ENCODE measurements around the gene PTH2R. TPM values are rescaled to one million over a fixed set of nuclear protein-coding genes. Genes with fewer than 3 reads are reported as not detected.
"Not testable (repeated sequence)": the region's sequence is repeated elsewhere in the genome, so short reads cannot be mapped to it uniquely, and the experiment has no call there.

Gene PTH2R
- total RNA-seq, 1 experiment from 2014 or later, result not detected

DNA sequence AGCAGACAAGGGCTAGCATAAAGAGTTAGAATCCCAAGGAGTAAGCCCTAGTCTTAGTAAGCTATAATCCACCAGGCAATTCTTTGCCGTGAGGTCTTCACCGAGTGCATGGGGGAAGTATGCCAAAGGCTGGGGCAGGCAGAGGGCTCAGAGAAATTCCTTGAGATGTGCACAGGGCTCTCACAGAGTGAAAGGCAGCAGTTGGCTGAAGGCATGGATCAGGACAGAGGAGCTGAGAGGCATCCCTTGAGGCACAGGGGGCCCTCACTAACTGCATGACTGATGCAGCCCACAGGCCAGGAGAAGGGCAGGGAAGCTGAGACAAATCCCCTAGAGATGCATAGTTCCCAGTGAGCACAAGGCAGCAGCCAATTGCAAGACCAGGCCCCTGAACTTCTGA is 34.1 kb downstream of the PTH2R start:
- Histone ChIP-seq H3K9ac (ENCODE audit: low read length) (no peak overlapping the region), H3F3A (ENCODE audit: low read length, unreplicated experiment) (no peaks in the 10 kb centered on the region), H3K36me3 (ENCODE audit: low read depth, low read length) (no peaks in the 10 kb centered on the region), H3K27me3 (ENCODE audit: low read length) (peaks cover 83% of the 10 kb centered on the region), H3K27ac (ENCODE audit: low read length) (no peak overlapping the region), H3K9me2 (replicated peaks; ENCODE audit: low read length) (no peaks in the 10 kb centered on the region), H3K4me2 (ENCODE audit: low read length) (no peak overlapping the region), H3K79me2 (ENCODE audit: low read length) (no peaks in the 10 kb centered on the region), H2AFZ (ENCODE audit: low read length) (no peak overlapping the region), H3K4me1 (ENCODE audit: insufficient read depth, low read length) (no peaks in the 10 kb centered on the region), H4K20me1 (ENCODE audit: low read length) (no peaks in the 10 kb centered on the region), H3K4me3 (ENCODE audit: low read length) (no peak overlapping the region), H3K9me3 (ENCODE audit: low read length) (no peaks in the 10 kb centered on the region)
- intact Hi-C loops (cut with micrococcal nuclease), result no loop called here
- no TSS peak for BruUV-seq (replicated peaks)
- CTCF ChIA-PET, result no interaction called here
- ATAC-seq (no peak), DNase-seq (no peak)
- POLR2A ChIA-PET (ENCODE audit: unreplicated experiment), result no interaction called here
- TF ChIP-seq EZH2 (IDR thresholded peaks at IDR 0.05; ENCODE audit: low read length, unreplicated experiment) (no peak), EZH2phosphoT487 (IDR thresholded peaks at IDR 0.05; ENCODE audit: borderline replicate concordance, low read length) (no peak)
- TF ChIP-seq, protein P1, sequence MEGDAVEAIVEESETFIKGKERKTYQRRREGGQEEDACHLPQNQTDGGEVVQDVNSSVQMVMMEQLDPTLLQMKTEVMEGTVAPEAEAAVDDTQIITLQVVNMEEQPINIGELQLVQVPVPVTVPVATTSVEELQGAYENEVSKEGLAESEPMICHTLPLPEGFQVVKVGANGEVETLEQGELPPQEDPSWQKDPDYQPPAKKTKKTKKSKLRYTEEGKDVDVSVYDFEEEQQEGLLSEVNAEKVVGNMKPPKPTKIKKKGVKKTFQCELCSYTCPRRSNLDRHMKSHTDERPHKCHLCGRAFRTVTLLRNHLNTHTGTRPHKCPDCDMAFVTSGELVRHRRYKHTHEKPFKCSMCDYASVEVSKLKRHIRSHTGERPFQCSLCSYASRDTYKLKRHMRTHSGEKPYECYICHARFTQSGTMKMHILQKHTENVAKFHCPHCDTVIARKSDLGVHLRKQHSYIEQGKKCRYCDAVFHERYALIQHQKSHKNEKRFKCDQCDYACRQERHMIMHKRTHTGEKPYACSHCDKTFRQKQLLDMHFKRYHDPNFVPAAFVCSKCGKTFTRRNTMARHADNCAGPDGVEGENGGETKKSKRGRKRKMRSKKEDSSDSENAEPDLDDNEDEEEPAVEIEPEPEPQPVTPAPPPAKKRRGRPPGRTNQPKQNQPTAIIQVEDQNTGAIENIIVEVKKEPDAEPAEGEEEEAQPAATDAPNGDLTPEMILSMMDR (conservative IDR thresholded peaks at IDR 0.05; ENCODE audit: low read depth, low read length), result no peak

DNA sequence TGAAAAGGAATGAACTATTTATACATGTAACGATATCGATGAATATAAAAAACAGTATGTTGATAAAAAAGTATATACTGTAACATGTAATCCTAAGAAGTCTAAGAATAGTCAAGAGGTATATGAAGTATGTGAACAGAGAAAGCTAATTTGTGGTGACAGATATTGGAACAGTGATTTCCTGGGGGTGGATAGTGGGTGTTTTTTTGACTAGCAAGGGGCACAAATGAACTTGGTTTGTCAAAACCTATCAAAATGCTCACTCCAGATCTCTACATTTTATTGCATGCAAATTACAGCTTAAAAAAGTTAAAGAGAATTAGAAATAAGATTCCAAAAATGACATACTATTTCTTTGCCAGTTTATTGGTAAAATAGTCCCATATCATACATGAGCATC is 35.4 kb downstream of the PTH2R start:
- TF ChIP-seq EZH2phosphoT487 (IDR thresholded peaks at IDR 0.05; ENCODE audit: borderline replicate concordance, low read length) (no peak), EZH2 (IDR thresholded peaks at IDR 0.05; ENCODE audit: low read length, unreplicated experiment) (no peak)
- TF ChIP-seq, protein P1 (conservative IDR thresholded peaks at IDR 0.05; ENCODE audit: low read depth, low read length), result no peak
- ChIA-PET CTCF (no interaction called here), POLR2A (ENCODE audit: unreplicated experiment) (no interaction called here)
- DNase-seq, result no peak
- Histone ChIP-seq H3K9ac (ENCODE audit: low read length) (no peak overlapping the region), H2AFZ (ENCODE audit: low read length) (no peak overlapping the region), H3K27me3 (ENCODE audit: low read length) (peaks cover 79% of the 10 kb centered on the region), H3K4me1 (ENCODE audit: insufficient read depth, low read length) (no peaks in the 10 kb centered on the region), H3F3A (ENCODE audit: low read length, unreplicated experiment) (no peaks in the 10 kb centered on the region), H3K36me3 (ENCODE audit: low read depth, low read length) (no peaks in the 10 kb centered on the region), H3K9me3 (ENCODE audit: low read length) (no peaks in the 10 kb centered on the region), H3K27ac (ENCODE audit: low read length) (no peak overlapping the region), H3K4me3 (ENCODE audit: low read length) (no peak overlapping the region), H4K20me1 (ENCODE audit: low read length) (no peaks in the 10 kb centered on the region), H3K4me2 (ENCODE audit: low read length) (no peak overlapping the region), H3K79me2 (ENCODE audit: low read length) (no peaks in the 10 kb centered on the region), H3K9me2 (replicated peaks; ENCODE audit: low read length) (no peaks in the 10 kb centered on the region)
- ATAC-seq, result no peak
- intact Hi-C loops (cut with micrococcal nuclease), result no loop called here
- BruUV-seq (replicated peaks), result no TSS peak

DNA sequence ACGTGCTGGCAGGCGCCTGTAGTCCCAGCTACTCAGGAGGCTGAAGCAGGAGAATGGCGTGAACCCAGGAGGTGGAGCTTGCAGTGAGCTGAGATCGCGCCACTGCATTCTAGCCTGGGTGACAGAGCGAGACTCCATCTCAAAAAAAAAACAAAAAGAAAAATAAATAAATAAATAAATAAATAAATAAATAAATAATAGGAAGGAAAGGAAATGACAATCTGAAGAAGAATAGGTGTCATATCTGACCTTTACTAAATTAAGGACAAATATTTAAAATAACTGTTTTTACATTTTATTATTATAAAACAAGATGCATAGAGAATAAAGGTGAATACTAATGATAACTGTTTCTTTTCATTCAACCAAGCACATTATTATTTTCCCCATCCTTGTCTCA is 40.9 kb downstream of the PTH2R start:
- H3K9me3 ChIP-seq (ENCODE audit: low read length); H3K9me2 ChIP-seq (replicated peaks; ENCODE audit: low read length); intact Hi-C loops (cut with micrococcal nuclease); H3K36me3 ChIP-seq (ENCODE audit: low read depth, low read length); DNase-seq; ATAC-seq; H3K79me2 ChIP-seq (ENCODE audit: low read length); H3K27ac ChIP-seq (ENCODE audit: low read length); H3K4me3 ChIP-seq (ENCODE audit: low read length); CTCF ChIA-PET; H3K4me1 ChIP-seq (ENCODE audit: insufficient read depth, low read length); H3F3A ChIP-seq (ENCODE audit: low read length, unreplicated experiment); POLR2A ChIA-PET (ENCODE audit: unreplicated experiment); H2AFZ ChIP-seq (ENCODE audit: low read length); H3K9ac ChIP-seq (ENCODE audit: low read length); BruUV-seq (replicated peaks); H3K4me2 ChIP-seq (ENCODE audit: low read length); H4K20me1 ChIP-seq (ENCODE audit: low read length): not testable (repeated sequence)
- H3K27me3 ChIP-seq (ENCODE audit: low read length), result peaks cover 45% of the 10 kb centered on the region
